ENCODE results near the gene CNTN5. TPM values are rescaled to one million over a fixed set of nuclear protein-coding genes. Genes with fewer than 3 reads are reported as not detected.
"Not testable (repeated sequence)": the region's sequence is repeated elsewhere in the genome, so short reads cannot be mapped to it uniquely, and the experiment has no call there.

CNTN5 gene
- total RNA-seq, 4 donors from 2014 or later: 0.51 to 2.3 (median 0.58) TPM; not detected in 1

GRCh38 chr11:99079576-99079975 lies 58.8 kb downstream of the CNTN5 start:
- no peak overlapping the region for H3K27ac ChIP-seq
- no peak for TF ChIP-seq POLR2A (IDR thresholded peaks at IDR 0.05)
- no peaks in the 10 kb centered on the region for H3K27me3 ChIP-seq
- no peak overlapping the region for H3K4me3 ChIP-seq
- no peak for DNase-seq
- H3K36me3 ChIP-seq: no peaks in the 10 kb centered on the region
- no peaks in the 10 kb centered on the region for H3K4me1 ChIP-seq
- H3K9me3 ChIP-seq: no peaks in the 10 kb centered on the region
- intact Hi-C loops (cut with DNase I; ENCODE audit: low total_unique reads): no loop called here

DNA sequence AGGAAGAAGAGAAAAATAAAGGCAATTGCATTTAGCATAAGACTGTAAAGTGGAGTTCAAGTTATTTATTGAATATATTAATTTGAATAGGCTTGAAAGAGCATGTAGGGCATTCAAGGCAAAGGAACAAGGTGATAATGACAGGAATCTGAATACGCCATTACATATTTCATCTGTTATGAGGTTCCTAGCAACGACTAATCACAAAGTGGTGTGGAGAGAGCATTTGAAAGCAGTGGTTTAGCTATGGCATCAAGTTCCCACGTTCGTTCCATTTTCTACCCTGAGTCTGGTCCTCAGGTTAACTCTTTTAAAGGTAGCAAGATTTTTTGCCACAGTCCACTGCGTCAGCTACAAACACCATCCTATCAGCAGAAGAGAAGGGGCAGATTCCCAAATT lies 59.4 kb downstream of the CNTN5 start:
- Histone ChIP-seq H3K4me1 (no peaks in the 10 kb centered on the region), H3K36me3 (no peaks in the 10 kb centered on the region), H3K9me3 (no peaks in the 10 kb centered on the region), H3K4me3 (no peak overlapping the region), H3K27ac (no peak overlapping the region), H3K27me3 (no peaks in the 10 kb centered on the region)
- no peak for DNase-seq
- TF ChIP-seq POLR2A (IDR thresholded peaks at IDR 0.05): no peak
- no peak for TF ChIP-seq CTCF (IDR thresholded peaks at IDR 0.05)
- intact Hi-C loops (cut with DNase I; ENCODE audit: low total_unique reads): no loop called here

GRCh38 chr11:99098258-99098657 lies 77.5 kb downstream of the CNTN5 start:
- Histone ChIP-seq H3K27me3 (no peaks in the 10 kb centered on the region), H3K4me1 (no peaks in the 10 kb centered on the region), H3K27ac (no peak overlapping the region), H3K9me3 (no peaks in the 10 kb centered on the region), H3K4me3 (no peak overlapping the region), H3K36me3 (no peaks in the 10 kb centered on the region)
- DNase-seq: no peak
- TF ChIP-seq POLR2A (IDR thresholded peaks at IDR 0.05) (no peak), CTCF (IDR thresholded peaks at IDR 0.05) (no peak)
- intact Hi-C loops (cut with DNase I; ENCODE audit: low total_unique reads): no loop called here

GRCh38 chr11:99098751-99099150 lies 78.0 kb downstream of the CNTN5 start:
- H3K36me3 ChIP-seq: no peaks in the 10 kb centered on the region
- no peak overlapping the region for H3K4me3 ChIP-seq
- intact Hi-C loops (cut with DNase I; ENCODE audit: low total_unique reads): no loop called here
- no peak overlapping the region for H3K27ac ChIP-seq
- no peaks in the 10 kb centered on the region for H3K4me1 ChIP-seq
- no peak for TF ChIP-seq POLR2A (IDR thresholded peaks at IDR 0.05)
- no peak for TF ChIP-seq CTCF (IDR thresholded peaks at IDR 0.05)
- no peaks in the 10 kb centered on the region for H3K27me3 ChIP-seq
- H3K9me3 ChIP-seq: no peaks in the 10 kb centered on the region
- DNase-seq: no peak

GRCh38 chr11:99117603-99118002 lies 96.9 kb downstream of the CNTN5 start:
- Histone ChIP-seq H3K9me3 (no peaks in the 10 kb centered on the region), H3K36me3 (no peaks in the 10 kb centered on the region), H3K4me1 (no peaks in the 10 kb centered on the region), H3K27ac (no peak overlapping the region), H3K27me3 (no peaks in the 10 kb centered on the region), H3K4me3 (no peak overlapping the region)
- DNase-seq: no peak
- intact Hi-C loops (cut with DNase I; ENCODE audit: low total_unique reads): no loop called here
- TF ChIP-seq CTCF (IDR thresholded peaks at IDR 0.05) (no peak), POLR2A (IDR thresholded peaks at IDR 0.05) (no peak)

GRCh38 chr11:99133862-99134261 lies 113.1 kb downstream of the CNTN5 start:
- H3K9me3 ChIP-seq; intact Hi-C loops (cut with DNase I; ENCODE audit: low total_unique reads); H3K36me3 ChIP-seq; H3K4me1 ChIP-seq; H3K27ac ChIP-seq; H3K27me3 ChIP-seq; DNase-seq; H3K4me3 ChIP-seq: not testable (repeated sequence)

Data from uterus (tissue), 4 donors.